Right atrium auricular region (tissue), 2 donors: ENCODE measurements around the gene HMGCS2. TPM values are rescaled to one million over a fixed set of nuclear protein-coding genes. Genes with fewer than 3 reads are reported as not detected.

Experiments used
- DNase-seq: peaks from one replicate; pipeline ENCODE4 v3.0.0-alpha.2; 2019; ENCODE audit warnings: low spot score
- H3K27ac ChIP-seq, 2 donors: fragments of 200-600 bp; sonication (generic); 1 replicate in 1 of 2; 2 replicates in 1 of 2; pipeline ENCODE4 v1.5.1; 2016 to 2019
- H3K27me3 ChIP-seq, 2 donors: fragments of 200-600 bp; sonication (generic); one replicate each; pipeline versions ENCODE4 v1.5.1 to v1.6.0; 2017 to 2019
- H3K36me3 ChIP-seq: fragments of 200-600 bp; sonication (generic); one replicate; pipeline ENCODE4 v1.5.1; 2016
- H3K4me1 ChIP-seq, 2 donors: fragments of 200-600 bp; sonication (generic); one replicate each; pipeline versions ENCODE4 v1.5.1 to v1.6.0; 2017 to 2019
- H3K4me3 ChIP-seq, 2 donors: fragments of 200-600 bp; sonication (generic); 1 replicate in 1 of 2; 2 replicates in 1 of 2; pipeline ENCODE4 v1.5.1; 2017 to 2019; ENCODE audit warnings: mild to moderate bottlenecking in 1 of 2, moderate library complexity in 1 of 2
- H3K9me3 ChIP-seq, 2 donors: fragments of 200-600 bp; sonication (generic); one replicate each; pipeline ENCODE4 v1.5.1; 2019
- CTCF ChIP-seq, 2 donors: fragments of 200-600 bp; sonication (generic); IDR thresholded peaks; one replicate each; pipeline ENCODE4 v1.5.1; 2019; ENCODE audit warnings: antibody characterized with exemption in 2 of 2
- total RNA-seq, 2 donors: library from RNA; depleted of rRNA; stranded (reverse); fragments of >200 nt; gene quantifications; one replicate each; pipeline ENCODE4 v1.1.0, GENCODE V29; 2016

The HMGCS2 gene
- total RNA-seq, 2 donors from 2014 or later: 12.4 to 43.8 TPM

DNA sequence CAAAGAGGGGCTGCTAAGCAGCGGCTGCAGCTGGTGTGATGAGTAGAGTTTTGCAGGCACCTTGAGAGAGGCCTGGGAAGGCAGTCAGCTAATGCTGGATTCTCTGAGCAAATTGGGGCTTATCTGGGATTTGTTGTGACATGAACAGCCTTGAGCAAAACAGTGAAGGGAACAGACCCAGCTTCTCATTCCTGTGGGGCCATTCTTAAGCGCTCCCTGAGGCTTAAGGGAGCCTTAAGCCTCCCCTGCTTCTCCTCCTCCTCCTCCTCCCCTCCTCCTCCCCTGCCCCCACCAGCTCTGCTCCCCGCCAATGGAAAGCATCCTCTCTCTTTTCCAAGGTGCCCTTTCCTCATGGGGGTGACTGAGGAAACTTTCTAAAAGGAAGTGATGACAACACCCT, 21.3 kb downstream of the HMGCS2 start:
- no peak for DNase-seq
- H3K9me3 ChIP-seq: no peaks in the 10 kb centered on the region
- no peak overlapping the region for H3K27ac ChIP-seq
- TF ChIP-seq CTCF (IDR thresholded peaks at IDR 0.05): no peak
- H3K36me3 ChIP-seq: no peaks in the 10 kb centered on the region
- no peak overlapping the region for H3K4me3 ChIP-seq
- peaks cover 0 to 20% of the 10 kb centered on the region in 2 donors for H3K4me1 ChIP-seq
- no peaks in the 10 kb centered on the region for H3K27me3 ChIP-seq

DNA sequence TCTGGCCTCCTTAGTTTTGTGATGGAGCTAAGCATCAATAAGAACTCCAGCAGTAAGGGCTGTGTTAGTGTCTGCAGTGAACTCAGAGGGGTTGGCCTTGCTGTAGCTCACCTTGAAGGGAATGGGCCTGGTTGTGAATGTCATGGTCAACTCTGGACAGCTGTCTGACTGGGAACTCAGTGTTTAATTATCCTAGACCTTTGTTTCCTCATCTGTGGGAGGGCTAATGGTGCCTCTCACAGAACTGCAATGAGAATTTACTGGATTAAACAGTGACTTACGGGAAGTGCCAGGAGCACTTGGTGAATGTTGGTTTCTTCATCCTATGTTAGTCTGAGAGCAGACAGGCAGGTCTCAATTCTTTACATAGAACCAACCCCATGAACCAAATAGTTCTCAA, 23.7 kb downstream of the HMGCS2 start:
- no peak overlapping the region for H3K27ac ChIP-seq
- no peaks in the 10 kb centered on the region for H3K9me3 ChIP-seq
- no peaks in the 10 kb centered on the region for H3K36me3 ChIP-seq
- no peak for TF ChIP-seq CTCF (IDR thresholded peaks at IDR 0.05)
- H3K4me1 ChIP-seq: peaks cover 0 to 28% of the 10 kb centered on the region in 2 donors
- H3K4me3 ChIP-seq: no peak overlapping the region
- H3K27me3 ChIP-seq: no peaks in the 10 kb centered on the region
- DNase-seq: no peak

DNA sequence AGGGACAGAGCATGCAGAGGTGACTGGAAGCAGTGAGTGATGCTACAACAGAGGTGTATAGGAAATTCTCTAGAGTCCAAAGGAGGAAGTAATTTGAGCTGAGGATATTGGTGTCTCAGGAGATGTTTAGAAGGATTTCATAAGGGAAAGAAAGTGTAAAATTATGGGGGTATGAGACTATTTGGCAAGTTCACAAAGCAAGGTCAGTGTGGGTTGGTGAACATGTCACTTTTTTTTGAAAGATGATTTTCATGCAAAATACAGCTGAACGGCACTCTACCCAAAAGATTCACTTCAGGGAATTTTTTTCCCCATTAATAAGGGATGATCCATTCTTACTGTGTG, 24.1 kb downstream of the HMGCS2 start:
- H3K27me3 ChIP-seq: no peaks in the 10 kb centered on the region
- no peaks in the 10 kb centered on the region for H3K36me3 ChIP-seq
- no peak overlapping the region for H3K27ac ChIP-seq
- DNase-seq: no peak
- TF ChIP-seq CTCF (IDR thresholded peaks at IDR 0.05): no peak
- no peaks in the 10 kb centered on the region for H3K9me3 ChIP-seq
- H3K4me1 ChIP-seq: peaks cover 0 to 28% of the 10 kb centered on the region in 2 donors
- H3K4me3 ChIP-seq: no peak overlapping the region

- DNase-seq: no peak
- H3K4me1 ChIP-seq: peaks cover 0 to 28% of the 10 kb centered on the region in 2 donors
- H3K27ac ChIP-seq: peak overlapping the region in 1 of 2 donors; percentile 40
- no peaks in the 10 kb centered on the region for H3K36me3 ChIP-seq
- H3K9me3 ChIP-seq: no peaks in the 10 kb centered on the region
- H3K27me3 ChIP-seq: no peaks in the 10 kb centered on the region
- TF ChIP-seq CTCF (IDR thresholded peaks at IDR 0.05): peak; percentile 61 to 85
- no peak overlapping the region for H3K4me3 ChIP-seq
Measured at GRCh38 chr1:119743776-119744597, 24.7 kb downstream of the HMGCS2 start.

- Histone ChIP-seq H3K27ac (no peak overlapping the region), H3K4me1 (peaks cover 0 to 28% of the 10 kb centered on the region in 2 donors)
Measured at GRCh38 chr1:119743308-119743707, 25.4 kb downstream of the HMGCS2 start.

More at GRCh38 chr1:119743308-119743707, 25.4 kb downstream of the HMGCS2 start:
- no peaks in the 10 kb centered on the region for H3K27me3 ChIP-seq
- TF ChIP-seq CTCF (IDR thresholded peaks at IDR 0.05): no peak
- DNase-seq: no peak
- no peaks in the 10 kb centered on the region for H3K9me3 ChIP-seq
- H3K4me3 ChIP-seq: no peak overlapping the region
- H3K36me3 ChIP-seq: no peaks in the 10 kb centered on the region
